Neural cell (in vitro differentiated cells): ENCODE data around the gene CPHXL2. TPM values are rescaled to one million over a fixed set of nuclear protein-coding genes. Genes with fewer than 3 reads are reported as not detected.

Experiments used
- H2AFZ ChIP-seq: fragments of 200-600, 300-800 bp; sonication (generic), shearing (Covaris generic); 2 replicates; pipeline ENCODE4 v1.6.0; 2014; ENCODE audit warnings: low read depth, mild to moderate bottlenecking, antibody characterized with exemption, low read length, moderate library complexity
- H3F3A ChIP-seq: fragments of 200-600 bp; shearing (Covaris generic); 2 replicates; pipeline ENCODE4 v1.6.1; 2016; ENCODE audit warnings: mild to moderate bottlenecking, moderate library complexity, mixed read lengths, antibody characterized with exemption, low read length; ENCODE audit not compliant: insufficient read depth, poor library complexity, severe bottlenecking
- H3K27ac ChIP-seq: fragments of 200-600, 300-800 bp; sonication (generic), shearing (Covaris generic); 2 replicates; pipeline ENCODE4 v1.5.1; 2014; ENCODE audit warnings: mild to moderate bottlenecking, low read length, moderate library complexity
- H3K27me3 ChIP-seq: fragments of 300-800, 200-600 bp; sonication (generic), shearing (Covaris generic); 2 replicates; pipeline ENCODE4 v1.6.0; 2014; ENCODE audit warnings: mild to moderate bottlenecking, low read depth, low read length, moderate library complexity; ENCODE audit not compliant: insufficient read depth
- H3K36me3 ChIP-seq: fragments of 300-800, 200-600 bp; sonication (generic), shearing (Covaris generic); 2 replicates; pipeline ENCODE4 v1.5.1; 2014; ENCODE audit warnings: mild to moderate bottlenecking, antibody characterized with exemption, low read length, moderate library complexity; ENCODE audit not compliant: insufficient read depth
- H3K4me2 ChIP-seq: fragments of 300-800, 200-600 bp; sonication (generic), shearing (Covaris generic); 2 replicates; pipeline ENCODE4 v1.6.0; 2014; ENCODE audit warnings: mild to moderate bottlenecking, low read length
- H3K4me3 ChIP-seq: fragments of 300-800, 200-600 bp; sonication (generic), shearing (Covaris generic); 2 replicates; pipeline ENCODE4 v1.5.1; 2014; ENCODE audit warnings: mild to moderate bottlenecking, low read length, moderate library complexity
- H3K79me2 ChIP-seq: fragments of 200-600 bp; shearing (Covaris generic); replicated peaks from 2 replicates; pipeline ENCODE4 v1.6.0; 2014; ENCODE audit warnings: mild to moderate bottlenecking, low read length, moderate library complexity; ENCODE audit not compliant: insufficient read depth
- H3K9ac ChIP-seq: fragments of 300-800, 200-600 bp; sonication (generic), shearing (Covaris generic); 2 replicates; pipeline ENCODE4 v1.6.1; 2016; ENCODE audit warnings: mild to moderate bottlenecking, low read length, mixed read lengths
- H3K9me2 ChIP-seq: fragments of 200-600 bp; shearing (Covaris generic); 2 replicates; pipeline ENCODE4 v1.6.1; 2016; ENCODE audit warnings: mild to moderate bottlenecking, low read length, mixed read lengths; ENCODE audit not compliant: insufficient read depth
- H3K9me3 ChIP-seq: fragments of 200-600, 300-800 bp; sonication (generic), shearing (Covaris generic); 2 replicates; pipeline ENCODE4 v1.6.1; 2016; ENCODE audit warnings: mild to moderate bottlenecking, mixed run types, low read length, moderate library complexity, mixed read lengths
- H4K20me1 ChIP-seq: fragments of 200-600 bp; shearing (Covaris generic); 2 replicates; pipeline ENCODE4 v1.6.1; 2016; ENCODE audit warnings: mild to moderate bottlenecking, mixed run types; ENCODE audit not compliant: insufficient read depth
- CTCF ChIP-seq: fragments of 450-650 bp; IDR thresholded peaks from 2 replicates; pipeline ENCODE4 v1.5.1; 2014; ENCODE audit warnings: antibody characterized with exemption, mild to moderate bottlenecking, moderate library complexity; ENCODE audit not compliant: poor library complexity, severe bottlenecking
- EP300 ChIP-seq: fragments of 450-650 bp; conservative IDR thresholded peaks from 2 replicates; pipeline ENCODE4 v1.6.1; 2014; ENCODE audit warnings: antibody characterized with exemption, mild to moderate bottlenecking, moderate library complexity; ENCODE audit not compliant: poor library complexity, severe bottlenecking
- EZH2 ChIP-seq: fragments of 200-600, 300-800 bp; shearing (Covaris generic), sonication (generic); IDR thresholded peaks from 2 replicates; pipeline ENCODE4 v1.6.1; 2014; ENCODE audit warnings: antibody characterized with exemption, low read length, borderline replicate concordance, mild to moderate bottlenecking; ENCODE audit not compliant: insufficient read depth, poor library complexity, severe bottlenecking
- MXI1 ChIP-seq: fragments of 450-650 bp; conservative IDR thresholded peaks from 2 replicates; pipeline ENCODE4 v1.6.1; 2014; ENCODE audit warnings: antibody characterized with exemption, mild to moderate bottlenecking; ENCODE audit not compliant: poor library complexity, severe bottlenecking
- POLR2AphosphoS5 ChIP-seq: IDR thresholded peaks from 2 replicates; pipeline ENCODE4 v1.6.1; 2012
- RAD21 ChIP-seq: fragments of 450-650 bp; conservative IDR thresholded peaks from 2 replicates; pipeline ENCODE4 v1.6.1; 2014; ENCODE audit warnings: antibody characterized with exemption, mild to moderate bottlenecking, moderate library complexity
- SMC3 ChIP-seq: fragments of 450-650 bp; conservative IDR thresholded peaks from 2 replicates; pipeline ENCODE4 v1.6.1; 2014; ENCODE audit warnings: antibody characterized with exemption, mild to moderate bottlenecking, moderate library complexity; ENCODE audit not compliant: poor library complexity
- TAF1 ChIP-seq: IDR thresholded peaks from 2 replicates; pipeline ENCODE4 v1.6.1; 2012; ENCODE audit warnings: low read depth
- polyA plus RNA-seq: library from polyadenylated mRNA; depleted of rRNA; stranded (reverse); fragments of >200 nt; gene quantifications from 2 replicates; pipeline ENCODE4 v1.2.3, GENCODE V29; 2014
- TF ChIP-seq, protein P1 (sequence below): IDR thresholded peaks from 2 replicates; pipeline ENCODE4 v1.6.1; 2012; ENCODE audit warnings: borderline replicate concordance

CPHXL2 gene
- polyA plus RNA-seq, 1 donor from 2014 or later, result not detected

DNA sequence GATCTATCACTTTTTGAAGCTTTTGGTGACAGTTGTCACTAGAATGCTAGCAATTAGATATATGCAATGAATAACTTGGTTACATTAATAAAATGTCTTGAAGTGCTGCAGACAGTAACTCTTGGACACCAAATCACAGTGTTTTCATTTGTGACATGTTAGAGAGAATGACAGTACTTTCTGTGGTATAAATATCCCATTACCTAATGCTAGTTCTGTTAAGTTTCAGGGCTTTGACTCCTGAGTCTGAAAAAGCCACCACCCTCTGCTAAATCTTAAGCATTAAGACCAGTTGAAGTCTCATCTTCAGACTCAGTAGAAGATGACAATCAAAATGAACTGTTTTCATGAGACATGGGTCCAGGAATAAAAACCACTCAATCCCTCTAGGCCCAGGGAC is 10.6 kb upstream of the CPHXL2 start:
- H2AFZ ChIP-seq, result no peak overlapping the region
- no peak overlapping the region for H3K9ac ChIP-seq
- H3K4me3 ChIP-seq, result no peak overlapping the region
- no peaks in the 10 kb centered on the region for H3K27me3 ChIP-seq
- H3K27ac ChIP-seq, result no peak overlapping the region
- no peaks in the 10 kb centered on the region for H3K9me2 ChIP-seq
- no peaks in the 10 kb centered on the region for H3K36me3 ChIP-seq
- H3K9me3 ChIP-seq, result no peaks in the 10 kb centered on the region
- H3F3A ChIP-seq, result no peaks in the 10 kb centered on the region
- no peaks in the 10 kb centered on the region for H3K79me2 ChIP-seq
- TF ChIP-seq CTCF (no peak), EP300 (no peak), EZH2 (no peak), SMC3 (no peak), MXI1 (no peak), POLR2AphosphoS5 (no peak), TAF1 (no peak), RAD21 (no peak)
- TF ChIP-seq, protein P1, sequence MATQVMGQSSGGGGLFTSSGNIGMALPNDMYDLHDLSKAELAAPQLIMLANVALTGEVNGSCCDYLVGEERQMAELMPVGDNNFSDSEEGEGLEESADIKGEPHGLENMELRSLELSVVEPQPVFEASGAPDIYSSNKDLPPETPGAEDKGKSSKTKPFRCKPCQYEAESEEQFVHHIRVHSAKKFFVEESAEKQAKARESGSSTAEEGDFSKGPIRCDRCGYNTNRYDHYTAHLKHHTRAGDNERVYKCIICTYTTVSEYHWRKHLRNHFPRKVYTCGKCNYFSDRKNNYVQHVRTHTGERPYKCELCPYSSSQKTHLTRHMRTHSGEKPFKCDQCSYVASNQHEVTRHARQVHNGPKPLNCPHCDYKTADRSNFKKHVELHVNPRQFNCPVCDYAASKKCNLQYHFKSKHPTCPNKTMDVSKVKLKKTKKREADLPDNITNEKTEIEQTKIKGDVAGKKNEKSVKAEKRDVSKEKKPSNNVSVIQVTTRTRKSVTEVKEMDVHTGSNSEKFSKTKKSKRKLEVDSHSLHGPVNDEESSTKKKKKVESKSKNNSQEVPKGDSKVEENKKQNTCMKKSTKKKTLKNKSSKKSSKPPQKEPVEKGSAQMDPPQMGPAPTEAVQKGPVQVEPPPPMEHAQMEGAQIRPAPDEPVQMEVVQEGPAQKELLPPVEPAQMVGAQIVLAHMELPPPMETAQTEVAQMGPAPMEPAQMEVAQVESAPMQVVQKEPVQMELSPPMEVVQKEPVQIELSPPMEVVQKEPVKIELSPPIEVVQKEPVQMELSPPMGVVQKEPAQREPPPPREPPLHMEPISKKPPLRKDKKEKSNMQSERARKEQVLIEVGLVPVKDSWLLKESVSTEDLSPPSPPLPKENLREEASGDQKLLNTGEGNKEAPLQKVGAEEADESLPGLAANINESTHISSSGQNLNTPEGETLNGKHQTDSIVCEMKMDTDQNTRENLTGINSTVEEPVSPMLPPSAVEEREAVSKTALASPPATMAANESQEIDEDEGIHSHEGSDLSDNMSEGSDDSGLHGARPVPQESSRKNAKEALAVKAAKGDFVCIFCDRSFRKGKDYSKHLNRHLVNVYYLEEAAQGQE, result no peak
- H3K4me2 ChIP-seq, result no peak overlapping the region
- H4K20me1 ChIP-seq, result no peaks in the 10 kb centered on the region

DNA sequence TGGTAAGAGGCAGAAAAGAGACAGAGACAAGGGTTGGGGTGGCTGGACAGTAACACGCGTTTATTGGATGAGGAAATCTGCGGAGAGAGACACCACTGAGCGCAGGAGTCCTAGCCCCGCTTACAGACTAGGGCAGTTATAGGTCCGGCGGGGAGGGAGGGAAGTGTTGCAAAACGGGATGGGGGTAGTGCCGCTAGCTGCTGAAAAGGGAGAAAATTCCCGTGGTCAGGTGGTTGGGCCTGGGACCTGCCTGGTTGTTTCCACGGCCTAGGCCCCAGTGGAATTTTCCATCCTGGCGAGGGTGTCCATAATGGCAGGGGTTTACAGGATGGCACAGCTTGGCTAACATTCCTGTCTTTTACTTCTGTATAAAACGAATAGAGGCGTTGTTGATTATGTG is 5.5 kb upstream of the CPHXL2 start:
- Histone ChIP-seq H3F3A (no peaks in the 10 kb centered on the region), H4K20me1 (no peaks in the 10 kb centered on the region), H3K27me3 (no peaks in the 10 kb centered on the region), H3K27ac (no peak overlapping the region), H3K9me2 (no peaks in the 10 kb centered on the region), H3K79me2 (no peaks in the 10 kb centered on the region), H3K36me3 (no peaks in the 10 kb centered on the region), H3K4me3 (no peak overlapping the region), H3K9me3 (no peaks in the 10 kb centered on the region), H3K4me2 (no peak overlapping the region), H3K9ac (no peak overlapping the region), H2AFZ (no peak overlapping the region)
- TF ChIP-seq, protein P1, result no peak
- TF ChIP-seq CTCF (no peak), EP300 (no peak), SMC3 (no peak), POLR2AphosphoS5 (no peak), TAF1 (no peak), MXI1 (no peak), RAD21 (no peak)
